IPS-18a (cell line): ENCODE data around the gene BTBD17.

ENCODE experiments used
- H3K27ac ChIP-seq: one replicate; pipeline ENCODE4 v1.5.1; 2013; ENCODE audit warnings: low read length
- H3K27me3 ChIP-seq: one replicate; pipeline ENCODE4 v1.6.1; 2013; ENCODE audit warnings: mild to moderate bottlenecking, low read length; ENCODE audit not compliant: control insufficient read depth, insufficient read depth
- H3K36me3 ChIP-seq: one replicate; pipeline ENCODE4 v1.6.1; 2013; ENCODE audit warnings: low read depth, low read length; ENCODE audit not compliant: control insufficient read depth
- H3K4me1 ChIP-seq: one replicate; pipeline ENCODE4 v1.6.1; 2013; ENCODE audit warnings: low read depth, low read length; ENCODE audit not compliant: control insufficient read depth
- H3K4me3 ChIP-seq: one replicate; pipeline ENCODE4 v1.5.1; 2013; ENCODE audit warnings: low read length
- H3K9ac ChIP-seq: one replicate; pipeline ENCODE4 v1.6.1; 2013; ENCODE audit warnings: mild to moderate bottlenecking, low read length, moderate library complexity
- H3K9me3 ChIP-seq: one replicate; pipeline ENCODE4 v1.6.1; 2013; ENCODE audit warnings: low read depth, low read length; ENCODE audit not compliant: control insufficient read depth

Gene BTBD17

DNA sequence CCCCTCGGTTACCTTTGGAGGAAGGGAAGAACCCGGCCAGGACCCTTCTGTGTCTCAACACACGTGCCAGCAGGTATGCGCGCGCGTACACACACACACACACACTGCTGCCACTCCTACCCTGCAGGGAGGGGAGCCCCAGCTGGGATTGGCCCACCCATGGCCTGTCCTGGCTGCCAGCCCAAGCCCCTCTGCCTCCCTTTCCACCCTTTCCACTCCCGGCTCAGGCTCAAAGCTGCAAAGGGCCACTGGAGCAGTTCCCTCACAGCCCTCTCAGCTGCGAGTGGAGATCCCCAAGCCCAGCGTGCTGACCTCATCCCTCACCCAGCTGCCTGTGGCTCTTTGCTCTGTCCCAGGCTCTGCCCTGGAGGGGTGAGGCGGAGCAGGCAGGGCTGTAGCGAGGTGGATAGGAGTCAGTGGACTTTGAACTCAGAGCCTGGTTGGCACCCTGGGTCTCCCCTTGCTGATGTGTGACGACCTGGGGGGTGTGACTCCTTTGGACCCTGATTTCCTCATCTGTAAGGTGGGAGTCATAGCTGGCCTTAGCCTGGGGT is 21.1 kb downstream of the BTBD17 start:
- Histone ChIP-seq H3K27ac (no peak overlapping the region), H3K36me3 (no peaks in the 10 kb centered on the region), H3K4me3 (no peak overlapping the region), H3K4me1 (peaks cover 4% of the 10 kb centered on the region), H3K9ac (no peak overlapping the region), H3K9me3 (no peaks in the 10 kb centered on the region), H3K27me3 (no peaks in the 10 kb centered on the region)

DNA sequence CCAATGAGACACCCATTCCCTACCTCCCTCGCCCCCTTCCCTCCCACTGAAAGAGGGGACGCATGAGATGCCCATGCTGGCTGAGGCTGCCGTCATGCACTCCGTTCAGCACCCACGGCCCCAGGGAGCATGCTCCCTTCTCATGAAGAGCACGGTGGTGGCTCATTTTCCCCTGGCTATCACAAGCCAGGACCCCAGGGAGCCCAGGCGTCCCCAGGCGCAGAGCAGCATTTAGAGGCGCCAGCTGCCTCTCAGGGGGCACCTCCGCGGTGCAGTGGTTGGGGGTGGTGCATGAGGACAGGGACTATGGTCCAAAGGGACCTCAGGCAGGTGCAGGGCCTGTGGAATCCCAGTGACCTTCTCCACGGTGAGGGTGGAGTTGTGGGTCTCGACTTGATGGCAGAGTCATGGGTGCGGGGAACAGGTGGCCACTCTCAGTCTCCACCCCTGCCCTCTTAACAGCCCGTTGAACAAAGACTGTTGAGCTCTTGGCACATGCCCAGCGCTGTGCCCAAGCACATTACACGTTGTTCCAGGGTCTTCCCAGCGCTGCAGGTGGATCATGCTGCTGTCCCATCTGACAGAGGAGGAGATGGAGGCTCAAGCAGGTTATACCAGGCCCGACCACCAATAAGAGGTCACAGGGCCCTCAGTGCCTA is 22.0 kb downstream of the BTBD17 start:
- Histone ChIP-seq H3K36me3 (no peaks in the 10 kb centered on the region), H3K9ac (no peak overlapping the region), H3K27me3 (no peaks in the 10 kb centered on the region), H3K4me3 (no peak overlapping the region), H3K27ac (no peak overlapping the region), H3K9me3 (no peaks in the 10 kb centered on the region), H3K4me1 (peaks cover 4% of the 10 kb centered on the region)

GRCh38 chr17:74337834-74338500 is 23.7 kb downstream of the BTBD17 start:
- no peak overlapping the region for H3K4me3 ChIP-seq
- H3K9ac ChIP-seq: no peak overlapping the region
- no peaks in the 10 kb centered on the region for H3K9me3 ChIP-seq
- no peak overlapping the region for H3K27ac ChIP-seq
- no peaks in the 10 kb centered on the region for H3K36me3 ChIP-seq
- peaks cover 4% of the 10 kb centered on the region for H3K4me1 ChIP-seq
- H3K27me3 ChIP-seq: no peaks in the 10 kb centered on the region

GRCh38 chr17:74336307-74336706 is 25.4 kb downstream of the BTBD17 start:
- Histone ChIP-seq H3K36me3 (no peaks in the 10 kb centered on the region), H3K9ac (no peak overlapping the region), H3K27ac (no peak overlapping the region), H3K4me1 (peaks cover 7% of the 10 kb centered on the region), H3K4me3 (no peak overlapping the region), H3K9me3 (no peaks in the 10 kb centered on the region), H3K27me3 (no peaks in the 10 kb centered on the region)

DNA sequence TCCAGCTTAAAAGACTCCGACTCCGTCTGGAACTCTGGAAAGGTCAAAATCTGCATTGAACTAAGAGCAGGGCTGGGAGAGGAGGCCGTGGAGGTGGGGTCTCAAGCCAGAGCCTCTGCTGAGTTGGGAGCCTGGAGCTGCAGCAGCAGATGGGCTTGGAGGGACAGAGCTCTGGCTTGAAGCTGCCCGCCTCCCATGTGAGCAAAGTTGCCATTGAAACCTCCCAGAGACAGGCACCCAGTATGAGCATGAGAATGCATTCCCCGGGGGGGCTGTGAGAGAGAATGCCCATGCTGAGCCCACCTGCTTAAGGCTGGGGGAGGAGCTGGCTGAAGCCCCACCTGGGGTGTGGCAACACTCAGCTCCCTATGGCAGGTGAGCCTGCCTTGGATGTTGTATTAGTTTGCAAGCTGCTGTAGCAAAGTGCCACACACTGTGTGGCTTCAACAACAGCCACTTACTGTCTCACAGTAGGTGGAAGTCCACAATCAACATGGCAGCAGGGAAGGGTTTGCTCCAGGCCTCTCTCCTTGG is 26.1 kb downstream of the BTBD17 start:
- no peaks in the 10 kb centered on the region for H3K9me3 ChIP-seq
- H3K27me3 ChIP-seq: no peaks in the 10 kb centered on the region
- H3K9ac ChIP-seq: no peak overlapping the region
- peaks cover 7% of the 10 kb centered on the region for H3K4me1 ChIP-seq
- no peak overlapping the region for H3K4me3 ChIP-seq
- H3K36me3 ChIP-seq: no peaks in the 10 kb centered on the region
- H3K27ac ChIP-seq: no peak overlapping the region

DNA sequence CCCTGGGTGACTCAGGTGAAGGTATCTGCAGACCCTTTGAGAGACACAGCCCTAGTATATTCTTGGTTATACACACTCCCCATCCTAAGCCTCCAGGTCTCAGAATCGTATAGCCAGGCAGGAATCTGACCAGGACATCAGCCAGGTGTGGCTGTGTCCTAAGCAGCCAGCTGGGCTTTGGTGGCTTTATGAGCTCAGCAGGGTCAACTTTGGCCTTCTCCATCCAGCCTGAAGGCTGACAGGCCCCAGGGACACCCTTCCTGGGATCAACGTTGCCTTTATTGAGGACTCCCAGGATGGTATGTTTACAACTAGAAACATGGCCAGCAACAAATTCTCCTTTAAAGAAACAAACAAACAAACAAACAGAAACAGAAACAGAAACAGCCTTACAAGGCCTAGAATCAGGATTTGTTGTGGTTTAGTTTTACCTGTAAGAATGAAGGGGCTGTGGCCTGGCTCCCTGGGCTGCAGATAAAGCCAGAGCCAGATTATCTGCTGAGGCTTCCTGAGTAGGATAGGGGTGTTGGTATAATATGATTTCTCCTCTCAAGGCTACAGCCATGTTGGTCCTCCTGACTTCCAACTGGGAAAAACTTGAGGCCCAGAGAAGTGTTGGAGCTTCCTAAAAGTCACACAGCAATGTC is 27.2 kb downstream of the BTBD17 start:
- Histone ChIP-seq H3K4me1 (peaks cover 7% of the 10 kb centered on the region), H3K4me3 (no peak overlapping the region), H3K36me3 (no peaks in the 10 kb centered on the region), H3K27me3 (no peaks in the 10 kb centered on the region), H3K9ac (no peak overlapping the region), H3K9me3 (no peaks in the 10 kb centered on the region), H3K27ac (no peak overlapping the region)

- Histone ChIP-seq H3K4me3 (no peak overlapping the region), H3K27ac (no peak overlapping the region), H3K4me1 (peaks cover 7% of the 10 kb centered on the region), H3K9ac (no peak overlapping the region), H3K36me3 (no peaks in the 10 kb centered on the region), H3K9me3 (no peaks in the 10 kb centered on the region), H3K27me3 (no peaks in the 10 kb centered on the region)
These were observed 28.8 kb downstream of the BTBD17 start for GRCh38 chr17:74332763-74333283.

DNA sequence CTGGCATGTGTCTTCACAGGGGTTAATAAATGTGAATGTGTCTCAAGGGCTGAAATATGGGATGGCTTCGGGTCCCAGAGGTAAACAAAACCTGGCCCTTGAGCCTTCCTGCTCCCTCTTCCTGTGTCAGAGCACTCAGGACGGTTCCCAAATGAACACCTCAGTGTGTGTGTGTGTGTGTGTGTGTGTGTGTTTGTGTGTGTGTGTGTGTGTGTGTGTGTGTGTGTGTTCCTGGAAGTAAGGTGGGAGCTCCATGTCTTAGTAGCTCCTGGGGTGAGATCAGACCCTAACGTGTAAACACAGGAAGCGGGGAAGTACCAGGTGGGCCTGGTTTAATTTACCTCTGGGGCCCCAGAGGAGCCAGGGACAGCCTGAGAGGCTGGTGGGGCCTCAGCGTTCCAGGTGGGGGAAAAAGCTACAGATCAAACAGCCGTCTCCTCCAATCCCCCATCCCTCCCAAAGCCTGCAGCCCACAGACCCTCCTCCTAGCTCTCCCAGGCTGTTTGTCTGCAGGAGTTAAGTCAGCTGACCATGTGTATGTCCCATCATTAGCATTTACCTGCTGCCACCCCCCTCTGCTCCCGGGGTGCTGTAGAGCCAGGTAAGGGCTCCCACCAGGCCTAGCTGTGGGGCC is 29.5 kb downstream of the BTBD17 start:
- H3K4me1 ChIP-seq: peaks cover 7% of the 10 kb centered on the region
- H3K9ac ChIP-seq: no peak overlapping the region
- H3K4me3 ChIP-seq: no peak overlapping the region
- no peaks in the 10 kb centered on the region for H3K36me3 ChIP-seq
- peaks cover 4% of the 10 kb centered on the region for H3K27me3 ChIP-seq
- no peaks in the 10 kb centered on the region for H3K9me3 ChIP-seq
- H3K27ac ChIP-seq: no peak overlapping the region

DNA sequence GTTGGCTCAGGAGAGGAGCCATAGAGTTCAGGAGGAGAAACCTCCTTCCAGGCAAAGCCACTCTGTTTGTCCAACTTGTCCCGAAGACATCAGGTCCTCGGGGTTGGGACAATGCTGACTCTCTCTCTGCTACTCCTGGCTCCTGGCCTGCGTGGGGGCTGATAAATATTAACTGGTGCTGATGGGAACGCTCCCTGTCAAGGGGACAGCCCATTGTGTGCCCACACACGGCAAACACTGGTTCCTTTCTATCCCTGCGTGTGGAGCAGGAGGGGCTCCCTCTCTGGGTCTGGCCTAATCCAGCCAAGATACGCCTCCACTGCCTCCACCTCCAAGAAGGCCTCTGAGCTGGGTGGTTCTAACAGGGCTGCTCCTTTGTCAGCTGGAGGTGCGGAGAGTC is 31.2 kb downstream of the BTBD17 start:
- Histone ChIP-seq H3K27me3 (peaks cover 21% of the 10 kb centered on the region), H3K9me3 (no peaks in the 10 kb centered on the region), H3K9ac (no peak overlapping the region), H3K27ac (no peak overlapping the region), H3K4me3 (no peak overlapping the region), H3K36me3 (no peaks in the 10 kb centered on the region), H3K4me1 (peaks cover 14% of the 10 kb centered on the region)

- peaks cover 31% of the 10 kb centered on the region for H3K27me3 ChIP-seq
- peaks cover 14% of the 10 kb centered on the region for H3K4me1 ChIP-seq
- no peak overlapping the region for H3K27ac ChIP-seq
- no peaks in the 10 kb centered on the region for H3K36me3 ChIP-seq
- H3K9me3 ChIP-seq: no peaks in the 10 kb centered on the region
- H3K9ac ChIP-seq: no peak overlapping the region
- no peak overlapping the region for H3K4me3 ChIP-seq
These were observed 32.3 kb downstream of the BTBD17 start for GRCh38 chr17:74329378-74329777.

DNA sequence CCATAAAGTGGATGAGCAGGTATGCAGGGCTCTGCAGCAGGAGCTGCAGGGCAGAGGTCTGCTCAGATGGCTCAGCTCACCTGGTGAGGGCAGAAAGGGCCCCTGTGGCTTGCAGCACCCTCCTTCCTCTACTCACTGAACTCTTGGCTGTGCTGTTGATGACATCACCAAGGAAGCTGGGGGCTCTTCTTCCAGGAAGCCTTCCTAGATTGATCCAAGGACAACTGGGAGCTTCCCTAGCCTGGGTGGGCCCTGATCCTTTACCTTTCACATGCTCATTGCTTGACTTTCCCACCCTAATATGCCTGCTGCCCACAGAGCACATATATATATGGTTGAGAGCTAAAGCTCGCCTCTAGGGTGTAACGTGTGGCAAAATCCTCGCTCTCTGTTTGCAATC is 33.2 kb downstream of the BTBD17 start:
- Histone ChIP-seq H3K27me3 (peaks cover 34% of the 10 kb centered on the region), H3K27ac (no peak overlapping the region), H3K4me3 (no peak overlapping the region), H3K4me1 (peaks cover 14% of the 10 kb centered on the region), H3K9me3 (no peaks in the 10 kb centered on the region), H3K36me3 (no peaks in the 10 kb centered on the region), H3K9ac (no peak overlapping the region)
